ENCODE measurements around the gene SPAG16.

DNA sequence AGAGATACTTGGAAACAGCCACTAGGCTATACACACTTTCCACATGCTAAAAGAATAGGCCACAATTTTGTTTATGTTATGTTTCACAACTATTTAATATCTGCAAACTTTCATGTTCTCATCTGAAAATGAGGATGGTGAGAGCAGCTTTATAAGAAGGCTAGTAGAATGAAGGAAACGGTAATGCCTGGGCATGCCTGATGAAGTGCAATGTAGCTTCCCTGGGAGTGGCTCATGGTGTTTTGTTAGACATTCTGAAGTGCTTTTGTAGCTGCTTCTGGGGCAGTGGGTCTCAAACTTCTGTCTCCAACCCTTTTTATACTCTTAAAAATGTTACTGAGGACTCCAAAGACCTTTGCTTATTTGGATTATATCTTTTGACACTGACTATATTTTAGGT lies 933.3 kb downstream of the SPAG16 start:
- TF ChIP-seq POLR2A (IDR thresholded peaks at IDR 0.05) (no peak), CTCF (IDR thresholded peaks at IDR 0.05) (no peak)
